ENCODE results near the gene PRKCE.

Gene PRKCE

GRCh38 chr2:45809205-45809604 is 157.7 kb downstream of the PRKCE start:
- DNase-seq (ENCODE audit: low read depth), result no peak

GRCh38 chr2:45812011-45812500 is 160.6 kb downstream of the PRKCE start:
- DNase-seq (ENCODE audit: low read depth), result no peak

GRCh38 chr2:45813003-45813941 is 161.8 kb downstream of the PRKCE start:
- DNase-seq (ENCODE audit: low read depth), result no peak

- no peak for DNase-seq (ENCODE audit: low read depth)
Observed at GRCh38 chr2:45814488-45814887, 163.0 kb downstream of the PRKCE start.

GRCh38 chr2:45814951-45815621 is 163.6 kb downstream of the PRKCE start:
- DNase-seq (ENCODE audit: low read depth), result no peak

GRCh38 chr2:45816272-45816671 is 164.8 kb downstream of the PRKCE start:
- DNase-seq (ENCODE audit: low read depth), result no peak

- no peak for DNase-seq (ENCODE audit: low read depth)
Observed at GRCh38 chr2:45818591-45818990, 167.1 kb downstream of the PRKCE start.

GRCh38 chr2:45820048-45820447 is 168.6 kb downstream of the PRKCE start:
- no peak for DNase-seq (ENCODE audit: low read depth)

GRCh38 chr2:45821558-45822271 is 170.2 kb downstream of the PRKCE start:
- DNase-seq (ENCODE audit: low read depth), result no peak

- no peak for DNase-seq (ENCODE audit: low read depth)
Observed at GRCh38 chr2:45822272-45822630, 170.8 kb downstream of the PRKCE start.

GRCh38 chr2:45823723-45824206 is 172.3 kb downstream of the PRKCE start:
- no peak for DNase-seq (ENCODE audit: low read depth)

- no peak for DNase-seq (ENCODE audit: low read depth)
Observed at GRCh38 chr2:45825001-45825651, 173.7 kb downstream of the PRKCE start.

GRCh38 chr2:45826460-45826859 is 175.0 kb downstream of the PRKCE start:
- no peak for DNase-seq (ENCODE audit: low read depth)

GRCh38 chr2:45826884-45827635 is 175.6 kb downstream of the PRKCE start:
- no peak for DNase-seq (ENCODE audit: low read depth)

- no peak for DNase-seq (ENCODE audit: low read depth)
Observed at GRCh38 chr2:45830322-45830721, 178.8 kb downstream of the PRKCE start.

GRCh38 chr2:45833301-45833967 is 182.0 kb downstream of the PRKCE start:
- DNase-seq (ENCODE audit: low read depth), result no peak

- DNase-seq (ENCODE audit: low read depth), result no peak
Observed at GRCh38 chr2:45833968-45834344, 182.5 kb downstream of the PRKCE start.

GRCh38 chr2:45834372-45834771 is 182.9 kb downstream of the PRKCE start:
- DNase-seq (ENCODE audit: low read depth), result no peak

- DNase-seq (ENCODE audit: low read depth), result no peak
Observed at GRCh38 chr2:45834858-45835257, 183.4 kb downstream of the PRKCE start.

- no peak for DNase-seq (ENCODE audit: low read depth)
Observed at GRCh38 chr2:45836316-45836715, 184.8 kb downstream of the PRKCE start.

- no peak for DNase-seq (ENCODE audit: low read depth)
Observed at GRCh38 chr2:45836740-45837139, 185.3 kb downstream of the PRKCE start.

All from stimulated activated CD4-positive, alpha-beta T cell treated with anti-CD3 and anti-CD28 coated beads, Interleukin-2, amount 100 ng/mL, for 4 hours (primary cell).